Endothelial cell of umbilical vein (primary cell): ENCODE data around the gene EMC9. TPM values are rescaled to one million over a fixed set of nuclear protein-coding genes. Genes with fewer than 3 reads are reported as not detected.

Experiments used
- BruUV-seq: library from RNA; stranded (reverse); fragments of 400-500 nt; replicated peaks from 2 replicates; lab custom pipeline; 2021; lab: Mats Ljungman, UMichigan
- CTCF ChIA-PET: fragments of 300-600, 350-600 bp; sonication (Branson Sonifier 250); formaldehyde crosslinking; loops from one replicate; lab custom pipeline; 2021; ENCODE audit warnings: antibody characterized with exemption, inconsistent platforms; lab: Charles Lee
- POLR2A ChIA-PET: fragments of 300-600, 350-600 bp; sonication (Branson Sonifier 250); formaldehyde crosslinking; loops from one replicate; lab custom pipeline; 2021; ENCODE audit warnings: antibody characterized with exemption, inconsistent platforms; lab: Charles Lee
- DNase-seq: peaks from one replicate; pipeline ENCODE4 v3.0.0-alpha.2; 2011; ENCODE audit warnings: low read depth, low spot score
- FAIRE-seq: peaks from 2 replicates; lab custom pipeline; 2011; peaks lifted over from hg19 to GRCh38; lab: Jason Lieb, UNC
- H2AFZ ChIP-seq: 2 replicates; pipeline ENCODE4 v1.6.0; 2012; ENCODE audit warnings: low read depth, low read length, control low read depth, inconsistent platforms
- H3K27ac ChIP-seq: 2 replicates; pipeline ENCODE4 v1.5.1; 2011; ENCODE audit warnings: low read depth, mild to moderate bottlenecking, control low read depth, low read length, moderate library complexity; ENCODE audit not compliant: insufficient read depth
- H3K27me3 ChIP-seq, 2 experiments: 2 replicates each; pipeline versions ENCODE4 v1.6.0 to v1.6.1; 2011; ENCODE audit warnings: low read length in 2 of 2, mixed read lengths in 1 of 2; ENCODE audit not compliant: control insufficient read depth in 2 of 2, insufficient read depth in 2 of 2
- H3K36me3 ChIP-seq, 2 experiments: 2 replicates in 1 of 2; 3 replicates in 1 of 2; pipeline ENCODE4 v1.5.1; 2011; ENCODE audit warnings: low read length in 2 of 2, mild to moderate bottlenecking in 1 of 2, moderate library complexity in 1 of 2; ENCODE audit not compliant: control insufficient read depth in 2 of 2, insufficient read depth in 2 of 2; ENCODE audit errors: extremely low read depth in 1 of 2
- H3K4me1 ChIP-seq: 3 replicates; pipeline ENCODE4 v1.5.1; 2011; ENCODE audit warnings: mild to moderate bottlenecking, low read length; ENCODE audit not compliant: control insufficient read depth, insufficient read depth; ENCODE audit errors: extremely low read depth
- H3K4me2 ChIP-seq: 2 replicates; pipeline ENCODE4 v1.6.1; 2011; ENCODE audit warnings: low read length, control low read depth, mixed read lengths; ENCODE audit not compliant: insufficient read depth
- H3K4me3 ChIP-seq, 3 experiments: fragments of 200-600 bp in 1 of 3; sonication (generic), shearing (Covaris generic) in 1 of 3; replicated peaks in 1 of 3; 2 replicates each; pipeline ENCODE4 v1.5.1; 2011 to 2016; ENCODE audit warnings: control low read depth in 3 of 3, low read length in 3 of 3, mild to moderate bottlenecking in 2 of 3, inconsistent platforms in 1 of 3, low read depth in 1 of 3, moderate library complexity in 1 of 3; ENCODE audit not compliant: insufficient read depth in 1 of 3
- H3K79me2 ChIP-seq: 2 replicates; pipeline ENCODE4 v1.6.0; 2012; ENCODE audit warnings: low read length, inconsistent platforms; ENCODE audit not compliant: control insufficient read depth, insufficient read depth
- H3K9ac ChIP-seq: replicated peaks from 2 replicates; pipeline ENCODE3; 2011; ENCODE audit warnings: low read length, control low read depth; ENCODE audit not compliant: insufficient read depth; ENCODE audit errors: extremely low read depth
- H3K9me1 ChIP-seq: replicated peaks from 3 replicates; pipeline ENCODE4 v1.6.0; 2011; ENCODE audit warnings: mild to moderate bottlenecking, low read length; ENCODE audit not compliant: control insufficient read depth, insufficient read depth; ENCODE audit errors: extremely low read depth
- H3K9me3 ChIP-seq: replicated peaks from 2 replicates; pipeline ENCODE4 v1.5.1; 2012; ENCODE audit warnings: low read length, inconsistent platforms; ENCODE audit not compliant: control insufficient read depth, insufficient read depth
- H4K20me1 ChIP-seq: replicated peaks from 2 replicates; pipeline ENCODE3; 2011; ENCODE audit warnings: mild to moderate bottlenecking, low read length; ENCODE audit not compliant: control insufficient read depth, insufficient read depth; ENCODE audit errors: extremely low read depth
- EZH2 ChIP-seq: IDR thresholded peaks from 2 replicates; pipeline ENCODE4 v1.6.1; 2012; ENCODE audit warnings: borderline replicate concordance, low read depth, mild to moderate bottlenecking, moderate library complexity, low read length, inconsistent platforms; ENCODE audit not compliant: severe bottlenecking
- FOS ChIP-seq: IDR thresholded peaks from 2 replicates; pipeline ENCODE4 v1.6.1; 2011; ENCODE audit warnings: mild to moderate bottlenecking, low read length, moderate library complexity, borderline replicate concordance; ENCODE audit not compliant: insufficient read depth
- GATA2 ChIP-seq: IDR thresholded peaks from 2 replicates; pipeline ENCODE4 v1.7.0; 2011; ENCODE audit warnings: low read depth, mild to moderate bottlenecking, moderate library complexity, mixed read lengths, low read length; ENCODE audit not compliant: insufficient read length, insufficient read depth
- JUN ChIP-seq: IDR thresholded peaks from 2 replicates; pipeline ENCODE4 v1.6.1; 2011; ENCODE audit warnings: borderline replicate concordance, low read depth; ENCODE audit not compliant: insufficient read length, insufficient read depth
- MAX ChIP-seq: IDR thresholded peaks from 2 replicates; pipeline ENCODE4 v1.6.1; 2011; ENCODE audit not compliant: insufficient read depth, insufficient read length
- MYC ChIP-seq: IDR thresholded peaks from one replicate; pipeline ENCODE4 v1.6.1; 2011; ENCODE audit warnings: mild to moderate bottlenecking, low read depth, low read length
- dilution Hi-C: fragments of 300-500 bp; cut with MboI; formaldehyde crosslinking; loops from one replicate; pipeline ENCODE4 v1.15.0; 2019; ENCODE audit warnings: low sequenced_read_pairs; ENCODE audit not compliant: extremely low pct_ligation_motif_present
- intact Hi-C: fragments of 100-400 bp; cut with micrococcal nuclease; formaldehyde crosslinking; loops from one replicate; pipeline ENCODE4 v1.10.0; 2022
- polyA plus RNA-seq, 4 experiments: library from polyadenylated mRNA; depleted of rRNA in 3 of 4; stranded (reverse) in 3 of 4; unstranded in 1 of 4; fragments of >200 nt; gene quantifications; 2 replicates each; pipeline versions ENCODE4 v1.2.1 to v1.2.3, GENCODE V29; 2011 to 2012; ENCODE audit warnings: missing spikeins in 1 of 4
- total RNA-seq: library from RNA; stranded (reverse); gene quantifications from 2 replicates; pipeline ENCODE4 v1.2.3, GENCODE V29; 2021

Gene EMC9
- total and polyA plus RNA-seq, 2 donors (not counting 3 experiments of a cell fraction or from before 2014, with no cell fraction given) = 21.8 to 31.8 TPM

- Histone ChIP-seq H3K4me1 (peaks cover 16% of the 10 kb centered on the region), H3K36me3 (peaks cover 3 to 22% of the 10 kb centered on the region in 2 experiments), H3K27ac (no peak overlapping the region), H2AFZ (no peak overlapping the region), H3K9ac (no peak overlapping the region), H3K9me1 (no peaks in the 10 kb centered on the region), H3K4me3 (no peak overlapping the region), H3K79me2 (peaks cover 25% of the 10 kb centered on the region), H3K4me2 (no peak overlapping the region), H3K9me3 (no peaks in the 10 kb centered on the region), H3K27me3 (no peaks in the 10 kb centered on the region), H4K20me1 (no peaks in the 10 kb centered on the region)
- FAIRE-seq (no peak), DNase-seq (no peak)
- dilution Hi-C loops (no loop called here), intact Hi-C loops (loop anchor here (5.0 kb wide), 3 partner anchors 148 to 283 kb away; partner anchors contain the start of genes DHRS1, NFATC4 and NOP9)
- POLR2A ChIA-PET = no interaction called here
- BruUV-seq = no TSS peak
- CTCF ChIA-PET = interaction anchor here (1.0 to 7.8 kb wide), 2 partner anchors 11 to 91 kb away, joined by 6 to 63 read pairs; partner anchors contain the start of gene IRF9
- no peak for TF ChIP-seq MAX
These were observed 8.0 kb upstream of the EMC9 start for GRCh38 chr14:24149302-24149969.

DNA sequence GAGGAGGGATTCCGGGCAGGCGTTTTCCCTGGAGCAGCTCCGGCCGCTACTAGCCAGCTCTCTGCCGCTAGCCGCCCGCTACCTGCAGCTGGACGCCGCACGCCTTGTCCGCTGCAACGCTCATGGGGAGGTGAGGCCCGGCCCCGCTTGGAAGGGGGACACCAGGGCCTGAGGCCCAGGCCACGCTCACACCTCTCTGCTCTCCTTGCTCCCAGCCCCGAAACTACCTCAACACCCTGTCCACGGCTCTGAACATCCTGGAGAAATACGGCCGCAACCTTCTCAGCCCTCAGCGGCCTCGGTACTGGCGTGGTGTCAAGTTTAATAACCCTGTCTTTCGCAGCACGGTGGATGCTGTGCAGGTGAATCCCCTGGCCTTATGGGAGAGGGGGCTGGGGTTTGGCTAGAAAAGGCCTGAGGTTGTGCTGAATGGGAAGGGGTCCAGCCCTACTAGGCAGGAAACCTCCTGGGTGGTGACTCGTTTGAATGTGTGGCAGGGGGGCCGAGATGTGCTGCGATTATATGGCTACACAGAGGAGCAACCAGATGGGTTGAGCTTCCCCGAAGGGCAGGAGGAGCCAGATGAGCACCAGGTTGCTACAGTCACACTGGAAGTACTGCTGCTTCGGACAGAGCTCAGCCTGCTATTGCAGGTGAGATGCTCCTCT, 6.5 kb upstream of the EMC9 start:
- peak overlapping the region; percentile 68 for H2AFZ ChIP-seq
- peak overlapping the region; percentile 43 for H3K9ac ChIP-seq
- no peaks in the 10 kb centered on the region for H3K27me3 ChIP-seq
- TSS peak; percentile 45 for BruUV-seq
- H3K9me1 ChIP-seq = no peaks in the 10 kb centered on the region
- H3K79me2 ChIP-seq = peaks cover 25% of the 10 kb centered on the region
- H3K9me3 ChIP-seq = no peaks in the 10 kb centered on the region
- H4K20me1 ChIP-seq = no peaks in the 10 kb centered on the region
- H3K4me3 ChIP-seq = peak overlapping the region; percentile 59 to 83 (median 76)
- dilution Hi-C loops = no loop called here
- ChIA-PET POLR2A (interaction anchor here (2.0 kb wide), 1 partner anchor 12 kb away, joined by 8 read pairs; the partner anchor contains the start of gene PSME1), CTCF (interaction anchor here (1.0 to 7.8 kb wide), 6 partner anchors 12 to 149 kb away, joined by 6 to 63 read pairs (median 14); partner anchors contain the start of genes IRF9 and PSME1)
- DNase-seq (no peak), FAIRE-seq (no peak)
- TF ChIP-seq JUN = no peak
- no peak for TF ChIP-seq GATA2
- TF ChIP-seq FOS = no peak
- no peak for TF ChIP-seq MAX
- TF ChIP-seq MYC = no peak
- no peak for TF ChIP-seq EZH2
- no peak overlapping the region for H3K27ac ChIP-seq
- H3K4me2 ChIP-seq = peak overlapping the region; percentile 70
- intact Hi-C loops = loop anchor here (1.0 to 5.0 kb wide), 7 partner anchors 12 to 284 kb away; partner anchors contain the start of genes CHMP4A, DHRS1, IPO4 and IRF9
- peaks cover 16% of the 10 kb centered on the region for H3K4me1 ChIP-seq
- peaks cover 2 to 25% of the 10 kb centered on the region in 2 experiments for H3K36me3 ChIP-seq
